HG03060 (cell line): ENCODE results near the gene NINJ2.
A peak's percentile ranks its signal among the peaks of the same experiment; 100 is the strongest.
"Not testable (repeated sequence)": the region's sequence is repeated elsewhere in the genome, so short reads cannot be mapped to it uniquely, and the experiment has no call there.

Experiments used
- ATAC-seq: cut with Tn5 transposase; IDR thresholded peaks from one replicate; pipeline ENCODE4 v1.9.1; 2021; ENCODE audit warnings: low read depth, moderate number of reproducible peaks; ENCODE audit not compliant: unreplicated experiment

NINJ2 gene

DNA sequence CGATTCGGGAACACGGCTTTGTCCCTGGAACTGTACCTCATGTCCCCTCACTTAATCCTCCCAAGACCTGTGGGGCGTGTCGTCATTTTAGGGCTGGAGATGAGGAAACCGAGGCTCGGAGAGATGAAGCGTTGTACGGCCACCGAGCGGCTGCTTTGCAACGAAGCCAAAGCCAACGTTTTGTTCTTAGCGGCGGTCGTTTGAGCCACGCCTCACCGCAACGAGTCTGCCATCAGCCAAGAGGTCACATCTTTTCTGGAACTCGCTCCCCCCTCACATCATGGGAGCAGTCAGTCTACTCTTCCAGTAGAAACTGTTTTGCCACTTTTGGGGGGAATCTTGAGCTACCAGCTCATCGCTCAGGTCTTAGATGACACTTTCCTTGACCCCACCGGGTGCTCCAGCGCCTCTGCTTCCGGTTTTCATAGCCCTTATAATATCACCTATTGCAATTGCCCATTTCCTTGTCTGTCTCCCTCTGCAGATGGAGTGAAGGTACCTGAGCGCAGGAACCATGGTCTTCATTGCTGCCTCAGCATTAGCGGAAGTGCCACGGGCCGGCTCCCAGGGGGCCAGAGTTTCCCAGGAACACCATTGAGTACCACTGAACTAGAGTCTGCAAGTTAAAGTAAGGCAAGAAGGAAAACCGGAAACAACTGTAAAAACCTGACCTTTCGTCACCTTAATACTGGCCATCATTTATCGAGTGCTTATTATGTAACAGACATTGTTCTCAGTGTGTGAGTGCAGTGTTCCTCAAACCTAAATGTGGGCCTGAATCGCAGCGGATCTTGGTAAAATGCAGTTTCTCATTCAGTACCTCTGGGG is 19.6 kb downstream of the NINJ2 start:
- no peak for ATAC-seq

DNA sequence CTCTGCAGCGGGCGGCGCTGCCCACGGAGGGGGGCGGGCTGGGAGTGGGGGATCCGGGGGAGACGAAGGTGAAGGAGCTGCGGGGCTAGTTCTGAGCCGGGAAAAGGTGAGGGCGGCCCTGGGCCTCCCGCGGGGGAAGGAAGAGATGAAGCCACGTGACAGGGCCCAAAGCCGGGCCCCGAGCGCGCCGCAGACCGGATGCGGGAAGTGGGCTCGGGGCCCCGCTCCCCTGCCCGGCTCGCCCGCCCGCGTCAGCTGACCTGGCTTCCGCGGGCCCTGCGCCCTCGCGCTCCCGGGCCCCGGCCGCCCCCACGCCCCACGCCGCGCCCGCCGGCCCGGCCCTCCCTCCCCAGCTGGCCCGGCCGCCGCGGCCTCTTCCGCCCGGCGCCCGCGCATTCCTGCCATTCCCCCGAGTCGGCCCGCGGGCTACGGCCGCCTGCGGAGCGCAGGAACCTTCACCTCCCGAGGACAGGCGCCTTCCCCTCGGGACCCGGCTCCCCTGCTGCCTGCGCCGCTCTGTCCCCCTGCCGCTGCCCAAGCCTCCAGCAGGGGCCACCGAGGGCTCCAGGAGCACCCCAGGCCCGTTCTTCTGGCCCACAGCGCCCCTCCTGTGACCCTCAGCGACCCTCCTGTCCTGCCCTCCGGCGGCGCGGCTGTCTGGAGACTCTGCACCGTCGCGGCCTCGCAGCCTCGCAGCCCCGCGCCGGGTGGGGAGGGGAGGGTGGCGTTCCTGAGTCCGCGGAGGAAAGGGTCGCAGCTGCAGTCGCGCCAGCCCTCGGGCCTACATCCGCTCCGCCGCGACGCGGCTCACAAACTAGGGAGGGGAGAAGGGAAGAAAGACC is 20.4 kb downstream of the NINJ2 start:
- no peak for ATAC-seq

DNA sequence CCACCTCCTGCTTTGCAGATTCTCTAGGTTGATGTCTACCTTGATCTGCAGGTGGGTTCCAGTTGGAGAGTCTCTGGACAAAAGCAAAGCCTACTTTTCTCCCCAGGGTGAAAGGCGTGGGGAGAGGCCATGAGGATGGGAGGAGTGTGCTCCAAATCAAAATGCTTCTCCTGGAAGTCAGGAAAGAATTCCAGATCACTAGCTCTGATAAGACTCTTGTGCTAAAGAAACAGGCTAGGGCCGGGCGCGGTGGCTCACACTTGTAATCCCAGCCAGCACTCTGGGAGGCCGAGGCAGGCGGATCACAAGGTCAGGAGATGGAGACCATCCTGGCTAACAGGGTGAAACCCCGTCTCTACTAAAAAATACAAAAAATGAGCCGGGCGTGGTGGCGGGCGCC is 21.9 kb downstream of the NINJ2 start:
- ATAC-seq: not testable (repeated sequence)

DNA sequence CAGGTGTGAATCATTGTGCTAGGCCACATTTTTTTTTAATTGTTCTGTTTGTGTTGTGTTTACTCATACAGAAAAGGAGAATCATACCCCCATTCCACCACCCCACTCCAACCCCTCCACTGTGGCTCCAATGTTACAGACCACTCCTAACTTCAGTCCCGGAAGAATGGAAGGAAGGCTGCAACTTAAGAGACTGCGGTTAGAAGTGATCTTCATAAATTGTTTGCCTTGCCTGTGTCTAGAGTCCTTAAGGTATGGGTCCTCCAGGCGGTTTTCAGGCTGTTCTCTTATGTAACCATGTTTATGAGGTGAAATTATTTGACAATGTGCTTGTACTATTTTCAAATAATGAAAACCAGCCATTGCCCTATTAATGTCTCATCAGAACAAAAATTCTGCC is 22.5 kb downstream of the NINJ2 start:
- no peak for ATAC-seq

DNA sequence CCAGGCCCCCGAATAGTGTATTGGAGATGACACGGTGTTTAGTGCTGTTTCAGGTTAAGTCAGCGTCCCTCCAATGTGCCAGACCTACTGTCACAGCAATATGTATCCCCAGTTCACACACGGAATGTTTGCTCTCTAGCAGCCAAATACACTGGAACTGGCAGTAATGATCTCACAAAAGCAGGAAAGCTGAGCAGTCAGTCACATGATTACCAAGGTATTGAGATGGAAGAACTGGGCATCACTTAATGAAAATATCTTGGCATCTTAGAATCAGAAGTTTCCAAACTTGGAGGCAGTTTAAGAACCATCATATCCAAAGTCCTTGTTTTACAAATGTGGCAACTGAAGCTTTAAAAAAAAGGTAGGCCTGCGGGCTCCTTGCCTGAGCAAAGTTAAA is 23.3 kb downstream of the NINJ2 start:
- no peak for ATAC-seq

DNA sequence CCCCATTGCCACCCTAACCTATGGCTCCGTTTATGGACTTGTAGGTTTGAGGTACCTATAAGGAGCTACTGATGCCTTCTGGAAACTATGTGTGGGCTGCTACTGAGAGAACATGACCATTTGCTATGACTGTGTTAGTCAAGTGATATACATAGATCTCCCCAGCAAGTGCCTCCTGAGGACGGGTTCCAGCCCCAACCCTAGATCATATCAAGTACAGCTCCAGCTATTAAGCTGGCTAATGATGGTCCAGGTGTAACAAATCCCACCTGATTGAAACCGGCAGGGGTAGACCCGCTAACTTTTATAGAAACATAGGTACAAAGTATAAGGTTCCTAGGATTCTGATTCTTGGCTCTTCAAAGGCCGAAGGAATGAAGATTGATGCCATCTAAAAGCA is 23.7 kb downstream of the NINJ2 start:
- ATAC-seq: no peak

DNA sequence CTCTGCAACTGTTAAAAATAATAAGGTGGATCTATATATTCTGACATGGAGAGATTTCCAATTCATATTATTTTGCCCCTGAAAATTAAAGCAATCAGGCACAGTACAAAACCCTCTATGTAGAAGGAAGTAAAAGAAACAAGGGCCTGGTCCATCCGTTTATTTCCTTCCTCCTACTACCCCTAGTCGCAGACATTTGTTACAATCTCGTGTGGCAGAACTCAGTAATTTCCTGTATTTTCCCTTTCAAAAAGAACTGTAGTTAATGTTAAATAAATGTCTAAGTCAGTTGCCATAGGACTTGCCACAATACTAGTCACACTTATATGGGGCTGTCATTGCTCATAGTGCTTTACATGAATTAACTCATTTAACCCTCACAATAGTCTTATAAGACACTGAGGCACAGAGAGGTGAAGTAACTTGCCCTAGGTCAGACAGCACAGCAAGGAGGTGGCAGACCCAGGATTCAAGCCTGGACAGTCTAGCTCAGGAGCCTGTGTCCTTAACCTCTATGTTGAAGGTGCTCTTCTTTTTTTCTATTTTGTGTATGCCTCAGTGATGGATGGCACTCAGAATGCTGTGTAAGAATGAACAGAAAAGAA is 24.2 kb downstream of the NINJ2 start:
- no peak for ATAC-seq

DNA sequence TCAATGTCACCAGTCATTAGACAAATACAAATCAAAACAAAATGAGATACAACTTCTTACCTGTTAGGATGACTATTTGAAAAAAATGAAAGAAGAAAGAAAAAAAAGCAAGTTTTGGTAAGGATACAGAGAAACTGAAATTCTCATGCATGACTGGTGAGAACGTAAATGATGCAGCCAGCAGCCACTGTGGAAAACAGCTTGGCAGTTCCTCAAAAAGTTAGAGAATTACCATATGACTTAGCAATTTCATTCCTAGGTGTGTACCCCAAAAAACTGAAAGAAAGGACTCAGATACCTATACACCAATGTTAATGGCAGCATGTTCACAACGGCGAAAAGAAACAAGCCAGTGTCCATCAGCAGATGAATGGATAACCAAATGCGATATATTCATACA is 26.6 kb downstream of the NINJ2 start:
- ATAC-seq: no peak

DNA sequence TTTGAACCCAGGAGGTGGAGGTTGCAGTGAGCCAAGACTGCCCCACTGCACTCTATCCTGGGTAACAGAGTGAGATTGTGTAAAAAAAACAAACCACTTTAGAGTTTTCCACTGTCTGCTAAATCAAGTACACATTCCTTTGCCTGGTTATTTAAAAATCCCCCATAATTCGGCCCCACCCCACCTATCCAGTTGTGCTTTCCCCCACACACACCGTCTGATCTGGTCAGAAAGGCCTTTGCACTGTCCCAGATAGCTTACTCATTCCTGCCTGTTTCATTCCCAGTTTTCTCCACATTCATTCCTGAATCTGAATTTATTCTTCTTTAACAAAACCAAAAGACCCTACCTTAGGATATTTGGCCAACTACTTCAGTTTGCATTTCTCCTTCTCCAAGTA is 29.5 kb downstream of the NINJ2 start:
- ATAC-seq: no peak

DNA sequence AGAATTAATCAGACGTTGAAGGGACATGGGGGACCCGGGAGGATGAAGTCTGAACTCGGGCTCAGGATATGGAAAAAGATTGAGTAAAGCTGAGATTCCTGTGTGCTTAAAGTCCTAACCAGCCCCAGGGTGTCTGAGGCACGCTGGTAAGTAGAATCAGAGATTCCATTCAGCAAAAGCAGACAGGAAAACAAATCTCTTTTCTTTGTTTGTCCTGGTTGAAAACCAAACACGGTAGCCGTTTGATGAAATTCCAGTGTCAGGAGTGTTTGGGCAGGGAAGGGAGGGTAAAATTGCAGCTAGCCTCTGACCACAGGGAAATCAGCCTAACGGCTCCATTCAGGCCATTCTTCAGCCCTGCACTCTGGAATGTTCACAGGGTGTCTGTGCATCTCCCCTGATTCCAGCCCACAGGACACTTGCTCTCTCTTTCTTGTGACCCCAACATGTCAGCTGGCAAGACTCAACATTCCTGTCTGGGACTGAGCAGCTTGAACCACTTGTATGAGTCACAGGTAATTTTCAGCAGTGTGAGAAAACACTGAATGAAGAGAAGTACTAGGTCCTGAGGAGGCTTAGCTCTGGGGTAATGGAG is 31.0 kb downstream of the NINJ2 start:
- no peak for ATAC-seq

DNA sequence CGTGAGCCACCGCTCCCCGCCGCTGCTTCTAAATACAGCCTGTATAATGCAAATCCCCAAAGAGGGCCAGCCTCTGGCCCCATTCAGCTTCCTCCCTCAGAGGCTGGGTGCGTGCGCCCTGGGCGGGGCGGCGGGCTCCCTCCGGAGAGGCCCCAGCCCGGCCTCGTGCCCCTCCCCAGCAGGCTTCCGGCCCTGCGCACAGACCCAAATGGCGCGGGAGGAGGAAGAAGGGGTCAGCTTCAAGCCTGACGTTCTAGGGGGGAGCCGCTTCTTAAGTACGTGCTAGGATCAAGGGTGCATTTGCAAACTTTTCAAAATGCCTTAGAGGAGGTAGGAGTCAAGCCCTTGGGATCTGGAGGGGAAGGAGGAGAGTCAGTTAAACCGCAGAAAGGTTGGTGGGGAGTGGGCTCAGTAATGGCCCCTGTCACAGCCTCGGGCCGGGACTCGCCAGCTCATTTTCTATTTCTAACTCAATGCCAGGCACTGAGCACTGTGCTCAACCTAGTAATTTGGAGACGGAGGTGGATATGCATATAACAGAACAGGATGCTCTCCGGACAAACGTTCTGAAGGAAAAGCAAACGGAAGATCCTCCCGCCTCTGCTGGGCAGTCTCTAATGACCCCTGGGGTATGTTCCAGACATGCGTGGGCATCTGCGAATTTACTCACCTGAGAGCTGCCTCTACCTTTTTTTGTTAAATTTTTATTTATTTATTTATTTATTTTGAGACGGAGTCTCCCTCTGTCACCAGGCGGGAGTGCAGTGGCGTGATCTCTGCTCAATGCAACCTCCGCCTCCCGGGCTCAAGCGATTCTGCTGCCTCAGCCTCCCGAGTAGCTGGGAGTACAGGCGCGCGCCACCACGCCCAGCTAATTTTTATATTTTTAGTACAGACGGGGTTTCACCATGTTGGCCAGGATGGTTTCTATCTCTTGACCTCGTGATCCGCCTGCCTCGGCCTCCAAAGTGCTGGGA is 32.3 kb downstream of the NINJ2 start:
- peak; percentile 72 for ATAC-seq

DNA sequence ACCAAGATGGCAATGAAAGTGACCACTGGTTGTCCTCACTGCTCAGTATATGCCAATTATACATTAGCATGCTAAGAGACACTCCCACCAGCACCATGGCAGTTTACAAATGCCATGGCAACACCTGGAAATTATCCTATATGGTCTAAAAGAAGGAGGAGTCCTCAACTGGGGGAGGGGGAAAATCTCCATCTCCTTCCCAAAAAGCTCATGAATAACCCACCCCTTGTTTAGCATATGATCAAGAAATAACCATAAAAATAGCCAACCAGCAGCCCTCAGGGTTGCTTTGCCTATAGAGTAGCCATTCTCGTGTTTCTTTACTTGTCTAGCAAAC is 34.5 kb downstream of the NINJ2 start:
- ATAC-seq: not testable (repeated sequence)

DNA sequence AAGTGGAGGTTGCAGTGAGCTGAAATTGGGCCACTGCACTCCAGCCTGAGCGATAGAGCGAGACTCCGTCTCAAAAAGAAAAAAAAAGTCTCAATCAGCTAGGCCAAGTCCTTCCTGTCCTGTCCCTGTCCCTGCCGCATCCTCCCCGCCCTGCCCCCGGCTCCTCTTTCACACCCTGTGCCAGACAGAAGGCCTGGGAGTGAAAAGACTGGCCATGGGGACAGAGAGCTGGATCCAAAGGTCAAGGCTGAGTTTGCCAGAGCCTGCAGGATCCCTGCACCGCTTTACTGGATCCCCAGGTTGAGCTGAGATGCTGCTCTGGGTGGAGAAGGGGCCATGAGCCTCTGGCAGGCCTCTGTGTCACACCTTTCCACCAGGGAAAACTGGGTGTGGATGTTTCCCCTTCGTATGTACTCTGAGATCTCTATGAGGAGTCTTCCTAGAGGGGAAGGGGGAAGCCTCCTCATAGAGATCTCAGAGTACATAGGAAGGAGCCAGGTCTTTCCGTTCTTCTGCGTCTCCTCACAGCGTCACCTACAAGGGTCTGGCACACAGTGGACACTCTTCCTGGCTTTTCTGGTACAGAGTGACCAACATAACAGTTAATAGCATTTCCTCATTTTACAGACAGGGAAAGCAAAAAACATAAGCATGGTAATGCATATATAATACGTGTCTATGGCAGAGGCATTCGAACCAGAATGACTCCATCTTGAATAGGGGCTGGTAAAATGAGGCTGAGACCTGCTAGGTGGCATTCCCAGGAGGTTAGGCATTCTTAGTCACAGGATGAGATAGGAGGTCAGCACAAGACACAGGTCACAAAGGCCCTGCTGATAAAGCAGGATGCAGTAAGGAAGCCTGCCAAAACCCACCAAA is 35.1 kb downstream of the NINJ2 start:
- ATAC-seq: no peak

DNA sequence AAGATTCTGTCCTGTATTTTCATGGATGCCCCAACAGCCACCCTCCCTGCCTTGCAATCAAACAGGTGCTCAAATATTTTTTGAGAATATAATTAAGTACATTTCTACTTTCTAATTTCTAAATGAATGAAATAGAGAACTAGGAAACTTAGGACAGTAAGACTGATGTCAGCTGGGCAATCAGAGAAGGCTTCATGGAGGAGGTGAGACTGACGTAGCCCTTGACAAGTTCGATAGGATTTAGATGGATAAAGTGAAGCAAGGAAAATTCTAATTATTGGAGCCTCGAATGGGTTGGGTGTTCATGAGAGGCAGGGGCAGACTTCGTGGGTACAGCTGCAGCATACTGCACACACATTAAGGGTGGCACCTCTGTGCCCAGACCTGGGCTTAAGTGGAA is 36.0 kb downstream of the NINJ2 start:
- no peak for ATAC-seq

DNA sequence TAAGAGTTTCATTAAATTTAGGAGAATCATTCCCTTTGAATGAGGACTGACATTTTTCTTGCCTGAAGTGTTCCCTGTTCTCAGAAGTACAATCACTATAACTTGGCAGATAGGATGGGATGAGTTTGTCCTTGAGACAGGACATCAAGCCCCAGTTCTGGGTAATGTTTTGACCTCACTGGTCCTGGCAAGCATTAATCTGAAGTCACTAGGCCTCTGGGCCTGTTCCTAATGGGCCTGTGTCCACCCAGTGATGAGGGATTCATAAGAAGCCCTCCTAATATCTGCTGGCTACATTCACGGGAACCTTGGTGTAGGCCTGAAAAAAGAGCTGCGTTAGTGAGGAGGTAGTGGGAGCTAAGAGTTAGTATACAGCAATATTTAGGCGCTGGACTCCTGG is 37.2 kb downstream of the NINJ2 start:
- ATAC-seq: no peak

DNA sequence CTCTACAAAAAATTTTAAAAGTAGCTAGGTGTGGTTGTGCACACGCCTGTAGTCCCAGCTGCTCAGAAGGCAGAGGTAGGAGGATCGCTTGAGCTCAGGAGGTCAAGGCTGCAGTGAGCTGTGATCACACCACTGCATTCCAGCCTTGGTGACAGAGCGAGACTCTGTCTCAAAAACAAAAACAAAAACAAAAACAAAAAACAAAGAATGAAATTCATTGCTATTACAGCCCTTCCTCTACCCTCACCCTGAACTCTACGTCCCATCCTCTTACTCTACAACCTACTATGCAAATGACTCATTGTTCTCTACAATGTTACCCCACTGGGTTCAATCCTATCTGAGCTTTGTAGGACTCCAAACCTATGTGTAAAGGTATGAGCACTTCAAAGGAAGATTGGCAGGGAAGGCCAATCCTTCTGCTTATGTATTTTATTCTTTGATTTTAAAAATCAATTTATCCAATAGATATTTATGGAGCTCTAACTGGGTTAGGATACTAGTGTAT is 39.3 kb downstream of the NINJ2 start:
- no peak for ATAC-seq

DNA sequence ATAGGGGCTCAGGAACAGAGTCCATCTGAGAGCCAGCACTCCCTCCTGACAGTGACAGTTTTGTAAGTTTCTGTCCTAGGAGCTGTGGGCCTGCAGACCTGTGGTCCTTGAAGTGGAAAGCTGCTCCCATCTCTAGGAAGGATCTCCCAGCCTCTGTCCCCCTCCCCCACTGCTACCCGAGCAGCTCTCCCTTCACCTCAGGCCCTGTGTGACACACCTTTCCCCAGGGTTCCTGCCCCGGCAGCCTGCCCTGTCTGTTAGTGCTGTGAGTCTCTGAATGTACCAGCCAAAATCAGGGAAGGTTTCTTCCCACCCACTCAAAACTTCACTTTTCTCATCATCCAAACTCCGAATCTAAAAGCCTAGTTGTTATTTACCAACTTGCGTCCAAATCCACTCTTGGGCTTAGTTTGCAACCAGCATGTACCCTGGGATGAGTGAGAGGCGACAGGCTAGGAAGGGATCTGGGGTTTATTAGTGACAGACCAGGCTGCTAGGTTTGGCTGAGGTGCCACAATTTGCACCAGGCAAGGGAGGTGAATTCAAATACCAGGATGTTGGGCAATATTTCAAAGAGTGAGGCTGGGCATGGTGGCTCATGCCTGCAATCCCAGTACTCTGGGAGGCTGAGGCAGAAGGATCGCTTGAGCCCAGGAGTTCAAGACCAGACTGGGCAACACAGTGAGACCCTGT is 39.9 kb downstream of the NINJ2 start:
- ATAC-seq: no peak

DNA sequence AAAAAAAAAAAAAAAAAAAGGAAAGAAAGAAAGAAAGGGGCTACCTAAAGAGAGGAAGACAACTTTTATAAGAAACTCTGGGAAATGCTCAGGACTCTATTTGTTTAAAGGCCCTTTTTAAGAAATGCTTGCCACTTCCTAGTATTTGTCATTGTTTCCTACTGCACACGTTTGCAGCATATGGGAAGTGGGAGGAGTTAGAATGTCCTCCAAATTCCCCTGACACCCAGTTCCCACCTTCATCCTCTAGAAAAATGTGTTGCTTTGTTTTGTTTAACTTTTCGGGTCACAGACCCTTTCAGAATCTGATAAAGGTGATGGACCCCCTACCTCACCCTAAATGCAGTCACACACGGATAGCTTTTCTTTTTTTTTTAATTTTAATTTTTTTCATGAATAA is 40.8 kb downstream of the NINJ2 start:
- no peak for ATAC-seq
